Hepatic stellate cell (primary cell): ENCODE data around the gene DIAPH1.
A peak's percentile ranks its signal among the peaks of the same experiment; 100 is the strongest.

ENCODE experiments used
- DNase-seq: peaks from one replicate; pipeline ENCODE4 v3.0.0; 2011; ENCODE audit warnings: low spot score

The DIAPH1 gene

GRCh38 chr5:141519605-141520565 is 98.9 kb downstream of the DIAPH1 start:
- no peak for DNase-seq

DNA sequence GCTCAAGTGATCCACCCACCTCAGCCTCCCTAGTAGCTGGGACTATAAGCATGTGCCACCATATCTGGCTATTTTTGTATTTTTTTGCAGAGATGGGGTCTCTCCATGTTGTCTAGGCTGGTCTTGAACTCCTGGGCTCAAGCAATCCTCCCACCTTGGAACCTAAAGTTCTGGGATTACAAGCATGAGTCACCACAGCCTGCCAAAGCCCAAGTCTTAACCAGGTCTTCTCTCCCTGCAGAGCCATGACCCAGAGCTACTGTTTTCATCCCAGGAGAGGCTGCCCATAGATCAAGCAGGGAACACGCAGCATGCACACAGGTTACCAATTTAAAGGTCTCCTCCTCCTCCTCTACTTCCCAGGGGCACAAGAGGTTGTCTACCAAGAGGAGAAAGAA is 100.2 kb downstream of the DIAPH1 start:
- DNase-seq, result no peak

DNA sequence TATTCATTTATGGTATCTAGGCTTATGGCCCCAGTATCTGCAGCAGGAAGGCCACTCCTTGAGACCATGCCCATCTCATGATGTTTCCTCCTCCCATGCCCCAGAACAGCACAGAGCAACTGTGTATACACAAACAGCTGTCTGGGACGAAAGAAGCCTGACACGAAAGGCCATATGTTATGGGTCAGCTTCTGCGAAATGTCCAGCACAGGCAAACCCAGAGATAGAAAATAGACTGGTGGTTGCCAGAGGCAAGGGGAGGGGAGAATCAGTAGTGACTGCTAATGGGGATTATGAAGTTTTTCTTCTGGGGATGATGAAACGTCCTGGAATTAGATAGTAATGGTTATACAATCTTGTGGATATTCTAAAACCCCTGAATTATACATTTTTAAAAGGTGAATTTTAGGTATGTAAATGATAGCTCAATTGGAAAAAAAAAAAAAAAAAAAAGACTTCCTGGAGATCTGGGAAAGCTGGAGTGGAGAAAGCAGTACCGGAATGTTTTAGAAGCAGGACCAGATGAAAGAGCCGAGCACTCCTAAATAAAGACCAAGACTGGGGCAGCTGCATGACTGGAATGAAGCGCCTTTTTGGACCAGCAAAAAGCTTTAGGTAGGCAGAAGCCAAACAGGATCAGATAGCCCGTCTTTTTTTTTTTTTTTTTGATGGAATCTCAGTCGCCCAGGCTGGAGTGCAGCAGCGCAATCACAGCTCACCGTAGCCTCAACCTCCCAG is 100.8 kb downstream of the DIAPH1 start:
- DNase-seq, result peak; percentile 70

DNA sequence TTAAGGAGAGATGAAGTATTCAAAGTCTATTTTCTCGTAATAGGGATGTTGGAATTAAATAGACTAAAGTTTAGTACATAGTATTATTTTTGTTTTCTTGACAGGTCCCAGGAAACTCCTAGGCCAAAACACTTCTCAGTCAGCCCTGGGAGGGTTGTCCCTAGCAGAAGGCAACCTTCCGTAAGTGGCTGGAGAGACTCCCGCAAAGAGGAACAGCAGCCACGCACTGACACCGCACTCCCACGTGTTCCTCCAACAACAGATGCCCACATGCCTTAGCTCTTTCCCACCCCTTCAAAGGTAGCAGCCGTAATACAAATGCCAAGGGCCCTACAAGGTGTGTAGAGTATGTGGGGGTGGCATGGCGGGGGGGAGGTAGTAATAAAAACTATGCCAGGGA is 101.5 kb downstream of the DIAPH1 start:
- DNase-seq, result no peak

DNA sequence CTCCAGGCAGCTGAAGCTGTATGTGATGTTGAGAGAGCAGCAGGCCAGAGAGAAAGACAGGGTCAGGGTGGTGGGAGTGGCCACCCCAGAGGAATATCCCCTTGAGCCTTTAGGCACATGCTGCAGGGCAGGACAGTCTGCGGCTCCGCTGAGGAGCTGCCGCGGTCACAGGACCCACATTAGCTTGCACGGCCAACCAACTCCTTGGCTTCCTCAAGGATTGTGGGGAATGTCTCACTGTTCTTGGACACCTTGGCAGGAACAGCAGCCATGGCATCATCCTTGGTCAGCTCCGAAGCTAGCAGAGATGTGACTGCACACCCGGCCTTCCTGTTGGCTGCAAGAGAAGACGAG is 102.2 kb downstream of the DIAPH1 start:
- no peak for DNase-seq

DNA sequence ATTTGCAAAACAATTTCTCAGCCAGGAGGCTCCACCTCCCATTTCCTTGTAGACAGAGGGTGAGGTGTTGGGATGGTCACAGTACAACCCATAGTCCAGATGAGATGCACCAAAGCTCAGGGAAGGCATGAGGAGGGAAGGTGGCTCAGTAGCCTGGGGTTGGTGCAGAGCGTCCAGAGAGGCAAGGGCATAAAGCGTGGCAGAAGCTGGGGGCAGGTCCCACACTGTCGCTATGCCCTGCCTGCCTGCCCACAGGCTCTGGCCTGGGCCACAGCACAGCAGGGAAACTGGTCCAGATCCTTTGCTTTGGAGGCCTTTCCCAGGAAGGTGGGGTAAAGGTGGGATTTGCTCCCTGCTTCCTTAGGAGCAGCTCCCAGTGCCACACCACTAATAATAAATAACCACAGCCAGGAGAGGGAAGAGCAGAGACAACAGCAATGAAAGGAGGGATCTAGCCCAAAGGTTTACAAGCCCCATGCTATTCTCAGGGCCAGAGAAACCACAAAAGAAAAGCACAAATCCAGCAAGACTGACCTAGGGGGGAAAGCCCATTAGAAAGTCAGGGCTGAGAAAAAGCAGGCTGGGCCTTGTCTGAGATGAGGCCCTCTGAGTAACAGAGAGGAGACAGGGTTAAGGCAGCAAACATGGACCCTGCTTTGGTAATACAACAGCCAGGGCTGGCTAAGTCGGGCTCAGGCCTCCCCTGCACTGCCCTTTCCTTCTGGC is 102.7 kb downstream of the DIAPH1 start:
- DNase-seq, result no peak

GRCh38 chr5:141515141-141515540 is 103.7 kb downstream of the DIAPH1 start:
- DNase-seq, result no peak

GRCh38 chr5:141514330-141515133 is 104.3 kb downstream of the DIAPH1 start:
- no peak for DNase-seq

DNA sequence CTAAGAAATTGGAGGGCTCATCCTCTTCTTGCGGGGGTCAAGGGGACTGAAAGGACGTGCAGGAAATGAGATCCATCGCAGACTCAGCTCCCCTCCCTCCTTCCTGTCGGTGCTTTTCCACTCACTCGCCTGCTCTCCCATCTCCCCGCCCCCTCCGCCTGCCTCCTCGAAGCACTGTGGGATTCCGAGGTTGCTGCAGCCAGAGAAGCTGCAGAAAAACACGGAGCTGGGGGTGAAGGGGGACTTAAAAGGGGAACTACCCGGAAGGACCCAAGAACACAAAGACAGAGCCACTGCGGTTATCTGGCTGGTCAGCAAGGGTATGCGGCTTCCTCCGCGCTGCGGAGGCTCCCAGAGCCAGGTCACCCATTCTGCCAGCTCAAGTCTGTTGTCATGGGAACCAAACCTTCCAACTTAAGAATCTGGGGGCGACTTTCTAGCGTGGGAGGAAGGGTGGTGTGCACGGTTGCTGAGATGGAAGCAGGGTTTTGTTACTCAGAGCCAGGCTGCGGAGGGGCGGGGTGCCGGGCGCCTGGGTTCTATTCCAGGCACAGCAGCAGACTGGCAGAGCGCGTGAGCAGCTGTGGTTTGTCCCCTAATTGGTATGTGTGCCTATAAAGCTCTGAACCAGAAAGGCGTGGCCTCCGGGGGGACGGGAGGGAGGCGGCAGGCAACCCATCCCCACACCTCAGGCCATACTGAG is 105.0 kb downstream of the DIAPH1 start:
- DNase-seq, result peak; percentile 84

GRCh38 chr5:141512911-141513626 is 105.7 kb downstream of the DIAPH1 start:
- DNase-seq, result no peak

GRCh38 chr5:141512390-141512910 is 106.3 kb downstream of the DIAPH1 start:
- DNase-seq, result no peak

DNA sequence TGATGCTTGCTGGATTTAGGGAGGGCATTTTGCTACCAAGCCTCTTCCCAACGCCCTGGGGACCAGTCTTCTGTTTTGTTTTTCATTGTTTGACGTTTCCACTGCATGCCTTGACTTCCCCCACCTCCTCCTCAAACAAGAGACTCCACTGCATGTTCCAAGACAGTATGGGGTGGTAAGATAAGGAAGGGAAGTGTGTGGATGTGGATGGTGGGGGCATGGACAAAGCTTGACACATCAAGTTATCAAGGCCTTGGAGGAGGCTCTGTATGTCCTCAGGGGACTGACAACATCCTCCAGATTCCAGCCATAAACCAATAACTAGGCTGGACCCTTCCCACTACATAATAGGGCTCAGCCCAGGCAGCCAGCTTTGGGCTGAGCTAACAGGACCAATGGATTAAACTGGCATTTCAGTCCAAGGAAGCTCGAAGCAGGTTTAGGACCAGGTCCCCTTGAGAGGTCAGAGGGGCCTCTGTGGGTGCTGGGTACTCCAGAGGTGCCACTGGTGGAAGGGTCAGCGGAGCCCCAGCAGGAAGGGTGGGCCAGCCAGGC is 107.0 kb downstream of the DIAPH1 start:
- DNase-seq, result no peak

- DNase-seq, result no peak
Observed at GRCh38 chr5:141510850-141511601, 107.8 kb downstream of the DIAPH1 start.

DNA sequence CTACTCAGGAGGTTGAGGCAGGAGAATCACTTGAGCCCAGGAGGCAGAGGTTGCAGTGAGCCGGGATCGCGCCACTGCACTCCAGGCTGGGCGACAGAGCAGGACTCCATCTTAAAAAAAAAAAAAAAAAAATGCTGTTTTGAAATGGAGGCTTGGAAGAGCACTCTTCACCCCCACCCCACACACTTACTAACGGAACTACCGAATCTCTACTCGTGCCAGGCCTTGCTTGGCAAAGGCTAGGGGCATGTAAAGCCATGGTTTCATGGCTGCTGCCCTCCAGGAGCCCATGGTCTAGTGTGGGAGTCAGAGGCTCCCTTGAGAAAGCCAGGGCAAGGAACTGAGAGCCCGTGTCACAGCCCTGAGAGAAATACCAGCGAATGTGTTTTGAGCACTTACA is 108.6 kb downstream of the DIAPH1 start:
- DNase-seq, result no peak

GRCh38 chr5:141508798-141509611 is 109.8 kb downstream of the DIAPH1 start:
- DNase-seq, result peak; percentile 97

DNA sequence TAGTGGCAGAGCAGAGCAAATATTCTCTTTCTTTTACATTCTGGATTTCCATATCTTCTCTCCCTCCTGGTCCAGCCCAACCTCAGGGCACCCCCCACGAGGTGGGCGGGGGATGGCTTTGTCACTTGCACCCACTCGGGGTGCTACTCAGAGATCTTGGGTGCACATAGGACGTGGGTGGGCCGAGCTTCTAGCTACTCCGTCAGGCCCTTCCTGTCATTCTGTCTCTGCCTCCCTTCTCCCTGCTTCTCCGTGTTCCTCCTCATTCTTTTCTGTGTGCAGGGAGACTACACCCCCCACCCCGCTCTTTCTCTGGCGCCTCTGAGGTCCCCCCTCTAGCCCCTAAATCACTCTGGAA is 110.4 kb downstream of the DIAPH1 start:
- no peak for DNase-seq

DNA sequence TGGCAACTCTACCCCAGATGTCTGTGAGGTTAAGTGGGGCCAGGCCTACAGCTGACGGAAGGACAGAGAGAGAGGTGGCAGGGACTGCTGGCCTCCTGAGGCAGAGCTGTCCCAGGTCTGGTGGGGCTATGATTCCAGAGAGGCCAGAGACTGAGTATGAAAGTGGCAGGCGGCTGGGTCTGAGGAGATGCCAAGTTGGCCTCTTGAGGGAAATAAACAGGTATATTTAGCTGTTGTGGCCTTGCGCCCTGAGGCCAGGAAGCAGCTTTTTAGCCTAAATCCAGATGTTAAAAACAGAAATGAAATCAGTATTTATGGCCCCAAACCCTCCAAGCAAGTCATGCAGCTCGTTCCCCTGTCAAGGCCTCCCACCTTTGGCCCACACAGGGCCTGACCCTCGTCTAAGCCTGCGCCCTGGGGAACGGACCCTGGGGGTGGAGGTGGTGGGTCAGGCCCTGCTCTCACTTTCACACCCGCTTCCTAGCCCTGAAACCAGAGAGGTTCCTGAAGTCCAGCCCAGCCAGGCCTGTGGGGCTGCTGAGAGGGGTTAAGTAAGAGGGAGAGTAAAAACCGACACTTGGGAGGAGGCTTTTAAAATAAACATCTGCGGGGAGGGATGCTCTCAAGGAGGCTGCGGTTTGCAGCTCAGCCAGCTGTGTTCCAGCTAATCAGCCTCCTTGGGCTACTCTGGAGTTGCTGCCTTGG is 111.3 kb downstream of the DIAPH1 start:
- peak; percentile 85 for DNase-seq
